SW 1271 (cell line): ENCODE measurements around the gene EAPP.
"Not testable (repeated sequence)": the region's sequence is repeated elsewhere in the genome, so short reads cannot be mapped to it uniquely, and the experiment has no call there.

ENCODE experiments used
- DNase-seq, 2 experiments: peaks; one replicate each; lab custom pipeline; 2025; lab: John Stamatoyannopoulos, UW

EAPP gene

GRCh38 chr14:34539407-34540180 is at the start of gene EAPP:
Gene EAPP (minus strand): TSS chr14:34539701. CDS start chr14:34539628, 73 bp downstream.
- no peak for DNase-seq

- DNase-seq: no peak
Measured at GRCh38 chr14:34583525-34583924, 44.0 kb upstream of the EAPP start.

- DNase-seq: no peak
Measured at GRCh38 chr14:34582117-34582680, 42.7 kb upstream of the EAPP start.

- no peak for DNase-seq
Measured at GRCh38 chr14:34580381-34580780, 40.9 kb upstream of the EAPP start.

GRCh38 chr14:34571771-34572170 is 32.3 kb upstream of the EAPP start:
- DNase-seq: no peak

- DNase-seq: no peak
Measured at GRCh38 chr14:34569750-34570149, 30.2 kb upstream of the EAPP start.

GRCh38 chr14:34568803-34569202 is 29.3 kb upstream of the EAPP start:
- DNase-seq: no peak

GRCh38 chr14:34562776-34563150 is 23.3 kb upstream of the EAPP start:
- DNase-seq: no peak

- DNase-seq: not testable (repeated sequence)
Measured at GRCh38 chr14:34562037-34562775, 22.7 kb upstream of the EAPP start.

- DNase-seq: not testable (repeated sequence)
Measured at GRCh38 chr14:34556498-34556829, 17.0 kb upstream of the EAPP start.

GRCh38 chr14:34555583-34556497 is 16.3 kb upstream of the EAPP start:
- DNase-seq: not testable (repeated sequence)

GRCh38 chr14:34554540-34555250 is 15.2 kb upstream of the EAPP start:
- DNase-seq: no peak

GRCh38 chr14:34549276-34549966 is 9.9 kb upstream of the EAPP start:
- DNase-seq: not testable (repeated sequence)

GRCh38 chr14:34548472-34548981 is 9.0 kb upstream of the EAPP start:
- no peak for DNase-seq

- not testable (repeated sequence) for DNase-seq
Measured at GRCh38 chr14:34547136-34547520, 7.6 kb upstream of the EAPP start.

- not testable (repeated sequence) for DNase-seq
Measured at GRCh38 chr14:34546272-34547135, 7.0 kb upstream of the EAPP start.

GRCh38 chr14:34540181-34541059 is 919 bp upstream of the EAPP start:
- DNase-seq: not testable (repeated sequence)

- no peak for DNase-seq
Measured at GRCh38 chr14:34538871-34539406, 562 bp downstream of the EAPP start.
